NCI-H1694 (cell line): ENCODE data around the gene LRBA.
A peak's percentile ranks its signal among the peaks of the same experiment; 100 is the strongest.
"Not testable (repeated sequence)": the region's sequence is repeated elsewhere in the genome, so short reads cannot be mapped to it uniquely, and the experiment has no call there.

Experiments used
- DNase-seq: peaks from one replicate; lab custom pipeline; 2025; lab: John Stamatoyannopoulos, UW

Gene LRBA

DNA sequence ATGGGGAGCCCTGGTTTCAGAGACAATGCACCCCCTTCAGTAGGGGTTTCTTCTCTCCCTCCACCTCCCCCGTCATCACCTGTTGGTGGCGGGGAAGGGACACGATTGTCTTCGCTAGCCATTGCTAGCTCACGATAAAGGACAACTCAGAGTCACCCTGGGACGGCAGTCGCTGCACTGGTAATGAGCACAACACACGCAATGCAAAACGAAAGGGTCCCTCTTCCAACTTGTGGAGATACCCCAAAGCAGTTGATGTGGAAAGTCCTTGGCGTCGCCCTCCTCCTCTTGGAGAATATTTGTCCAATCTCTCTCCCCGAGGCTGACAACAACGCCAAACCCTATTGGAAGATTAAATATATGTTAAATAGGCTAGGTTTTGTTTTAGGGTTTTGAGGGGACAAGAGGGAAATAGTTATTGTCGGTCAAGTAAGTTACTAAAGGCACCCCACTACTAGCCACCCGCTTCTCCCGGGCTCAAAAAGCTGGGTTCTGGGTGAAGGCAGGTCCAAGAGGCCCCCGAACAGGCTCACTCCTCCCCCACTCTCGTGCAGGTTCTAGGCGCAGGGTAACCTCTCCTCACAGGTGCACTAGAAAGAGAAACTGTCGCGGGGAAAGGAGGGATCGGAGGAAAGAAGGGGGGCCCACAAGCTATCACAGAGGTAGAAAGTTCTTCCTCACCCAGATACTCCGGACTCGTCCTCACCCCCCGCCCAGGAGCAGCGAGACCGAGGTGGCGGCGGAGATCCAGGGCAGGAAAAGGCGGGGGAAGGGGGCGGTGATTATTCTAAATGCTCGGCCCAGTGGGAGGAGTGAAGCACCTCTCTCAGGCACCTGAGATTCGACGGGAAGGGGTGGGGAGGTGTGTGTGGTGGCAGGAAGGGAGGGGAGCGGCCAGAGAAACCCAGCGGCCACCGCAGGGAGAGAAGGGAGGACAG lies at the start of gene LRBA:
LRBA (minus strand) TSS at position 764 of the 938 bp plus-strand sequence; CDS start at position 122, 642 bp downstream.
- DNase-seq, result peak; percentile 62

DNA sequence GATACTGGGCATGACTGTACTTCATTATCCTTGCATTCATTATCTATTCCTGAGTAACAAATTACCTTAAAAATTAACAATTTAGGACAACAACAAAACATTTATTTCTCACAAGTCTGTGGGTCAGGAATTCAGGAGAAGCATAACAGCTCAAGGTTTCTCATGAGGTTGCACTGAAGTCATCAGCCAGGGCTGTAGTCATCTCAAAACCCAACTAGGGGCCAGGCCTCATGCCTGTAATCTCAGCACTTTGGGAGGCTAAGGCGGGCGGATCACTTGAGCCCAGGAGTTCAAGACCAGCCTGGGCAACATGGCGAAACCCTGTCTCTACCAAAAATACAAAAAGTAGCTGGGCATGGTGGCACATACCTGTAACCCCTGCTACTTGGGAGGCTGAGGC lies 48.1 kb upstream of the LRBA start:
- not testable (repeated sequence) for DNase-seq

DNA sequence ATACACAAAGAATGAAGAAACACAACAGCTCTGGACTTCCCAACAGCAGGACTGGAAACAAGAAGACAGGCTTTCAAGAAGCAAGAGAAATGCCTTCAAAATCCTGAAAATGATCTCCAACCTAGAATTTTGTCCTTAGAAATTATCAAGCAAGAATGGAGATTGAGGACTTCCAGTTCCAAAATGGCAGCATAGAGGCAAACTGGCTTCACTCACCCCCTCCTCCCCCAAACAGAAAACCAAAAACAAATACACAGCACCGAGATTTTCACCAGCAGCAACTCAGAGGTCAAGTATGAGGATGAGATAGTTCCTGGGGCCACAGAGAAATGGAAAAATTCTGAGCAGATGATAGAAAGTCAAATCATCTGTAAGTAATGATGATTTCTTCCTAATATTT lies 40.5 kb upstream of the LRBA start:
- no peak for DNase-seq

DNA sequence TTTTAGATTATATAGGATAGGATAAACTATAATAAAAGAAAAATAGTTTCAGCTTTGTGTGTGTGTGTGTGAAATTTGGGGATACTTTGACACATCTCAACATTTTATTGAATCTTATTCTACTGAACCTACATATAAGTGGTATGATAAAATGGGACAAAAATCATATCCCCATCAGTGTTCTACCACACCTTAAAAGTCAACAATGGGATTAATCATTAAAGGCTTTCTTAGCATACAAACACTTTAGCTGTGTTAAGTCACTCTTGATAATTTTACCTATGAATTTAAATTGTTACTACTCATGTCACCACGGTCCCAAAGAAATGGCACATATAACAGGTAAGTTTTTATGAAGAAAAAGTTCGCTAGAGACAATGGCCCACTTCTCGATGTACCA lies 37.7 kb upstream of the LRBA start:
- DNase-seq, result no peak

DNA sequence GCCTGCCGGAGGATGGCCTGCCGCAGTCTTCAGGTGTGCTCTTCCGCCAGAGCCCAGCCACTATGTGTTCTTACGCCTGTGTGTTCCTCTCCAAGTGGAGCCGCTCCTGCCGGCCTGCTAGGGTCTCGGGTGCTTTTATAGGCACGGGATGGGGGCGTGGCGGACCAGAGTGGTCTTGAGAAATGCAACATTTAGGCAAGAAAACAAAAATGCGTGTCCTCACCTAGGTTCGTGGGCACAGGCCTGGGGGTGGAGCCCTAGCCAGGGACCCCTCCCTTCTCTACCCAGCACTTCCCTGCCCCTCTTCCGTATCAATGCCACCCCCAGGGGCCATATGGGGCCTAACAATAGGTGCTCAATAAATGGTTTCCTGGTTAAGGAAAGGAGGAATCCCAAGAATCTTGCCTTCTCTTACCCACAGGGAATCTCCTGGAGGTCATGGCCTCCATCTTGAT lies 34.4 kb upstream of the LRBA start:
- DNase-seq, result no peak

DNA sequence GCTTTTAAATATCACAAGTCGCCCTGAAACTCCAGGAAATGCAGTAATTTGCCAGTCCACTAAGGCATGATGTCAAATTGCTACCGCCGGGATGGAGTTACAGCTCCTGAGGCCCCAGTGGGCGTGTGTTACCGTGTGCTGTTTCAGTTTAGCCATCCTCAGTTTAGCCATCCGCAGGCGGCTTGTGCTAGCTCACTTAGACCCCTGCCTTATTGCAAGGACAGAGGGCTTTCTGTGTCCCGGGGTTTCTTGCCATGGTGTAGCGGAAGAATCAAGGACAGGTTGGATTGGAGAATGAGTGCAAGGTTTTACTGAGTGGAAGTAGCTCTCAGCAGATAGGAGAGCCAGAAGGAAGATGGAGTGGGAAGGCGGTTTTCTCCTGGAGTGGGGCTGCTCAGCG lies 33.8 kb upstream of the LRBA start:
- no peak for DNase-seq

- DNase-seq, result no peak
These were observed 31.5 kb upstream of the LRBA start for GRCh38 chr4:151046609-151047008.

GRCh38 chr4:151045907-151046306 lies 30.8 kb upstream of the LRBA start:
- DNase-seq, result no peak

DNA sequence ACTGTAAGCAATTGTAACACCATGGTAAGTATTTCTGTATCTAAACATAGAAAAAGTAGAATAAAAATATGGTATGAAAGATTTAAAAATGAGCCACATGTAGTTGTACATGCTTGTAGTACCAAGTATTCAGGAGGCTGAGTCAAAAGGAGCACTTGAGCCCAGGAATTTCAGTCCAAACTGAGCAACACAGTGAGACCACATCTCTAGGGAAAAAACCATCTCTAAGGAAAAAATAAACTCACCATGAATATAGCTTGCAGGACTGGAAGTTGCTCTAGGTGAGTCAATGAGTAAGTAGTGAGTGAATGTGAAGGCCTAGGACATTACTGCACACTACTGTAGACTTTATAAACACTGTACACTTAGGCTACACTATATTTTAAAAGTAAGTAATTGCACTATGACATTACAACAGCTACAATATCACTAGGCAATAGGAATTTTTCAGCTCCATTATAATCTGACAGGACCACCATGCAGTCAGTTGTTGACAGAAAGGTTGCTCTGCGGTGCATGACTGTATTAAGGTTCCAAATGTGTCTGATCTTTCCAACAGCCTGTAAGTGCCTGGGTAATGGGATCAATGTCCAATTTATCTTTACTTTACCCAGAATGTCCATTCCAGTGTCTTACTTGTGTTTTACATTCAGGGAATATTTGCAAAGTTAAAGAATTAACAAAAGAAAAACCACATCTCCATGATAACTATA lies 28.9 kb upstream of the LRBA start:
- DNase-seq, result no peak

DNA sequence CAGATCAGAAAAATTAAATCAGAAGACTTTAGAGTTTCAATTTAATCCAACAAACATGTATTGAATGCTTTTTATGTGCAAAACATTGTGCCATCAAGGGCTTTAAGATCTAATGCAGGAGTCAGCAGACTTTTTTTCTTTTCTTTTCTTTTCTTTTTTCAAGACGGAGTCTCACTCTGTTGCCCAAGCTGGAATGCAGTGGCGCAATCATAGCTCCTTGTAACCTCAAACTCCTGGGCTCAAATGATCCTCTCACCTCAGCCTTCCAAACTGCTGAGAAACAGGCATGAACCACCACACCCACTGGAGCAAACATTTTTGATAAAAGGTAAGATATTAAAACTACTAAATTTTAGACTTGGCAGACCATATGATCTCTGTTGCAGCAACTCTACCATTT lies 24.6 kb upstream of the LRBA start:
- DNase-seq, result no peak

- DNase-seq, result no peak
These were observed 23.5 kb upstream of the LRBA start for GRCh38 chr4:151038452-151039157.

- no peak for DNase-seq
These were observed 20.8 kb upstream of the LRBA start for GRCh38 chr4:151035911-151036310.

DNA sequence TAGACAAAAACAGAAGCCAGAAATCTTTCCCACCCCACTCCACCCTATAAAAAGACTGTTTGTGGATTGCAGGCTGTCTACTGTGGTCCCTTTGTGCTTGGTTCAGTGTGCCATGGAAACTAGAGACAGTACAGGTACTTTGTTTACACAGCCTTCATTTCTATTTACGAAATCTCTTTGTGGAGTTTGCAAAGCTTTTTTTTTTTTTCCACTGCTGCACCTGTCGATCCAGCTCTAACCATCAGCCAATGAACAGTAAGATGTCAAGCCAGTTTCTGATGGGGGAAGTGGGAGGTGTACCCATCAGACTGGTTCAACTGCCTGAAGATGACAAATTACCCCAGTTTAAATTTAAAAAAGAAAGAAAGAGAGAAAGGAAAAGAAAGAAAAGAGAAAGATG lies 20.2 kb upstream of the LRBA start:
- DNase-seq, result no peak

- no peak for DNase-seq
These were observed 19.7 kb upstream of the LRBA start for GRCh38 chr4:151034829-151035228.

DNA sequence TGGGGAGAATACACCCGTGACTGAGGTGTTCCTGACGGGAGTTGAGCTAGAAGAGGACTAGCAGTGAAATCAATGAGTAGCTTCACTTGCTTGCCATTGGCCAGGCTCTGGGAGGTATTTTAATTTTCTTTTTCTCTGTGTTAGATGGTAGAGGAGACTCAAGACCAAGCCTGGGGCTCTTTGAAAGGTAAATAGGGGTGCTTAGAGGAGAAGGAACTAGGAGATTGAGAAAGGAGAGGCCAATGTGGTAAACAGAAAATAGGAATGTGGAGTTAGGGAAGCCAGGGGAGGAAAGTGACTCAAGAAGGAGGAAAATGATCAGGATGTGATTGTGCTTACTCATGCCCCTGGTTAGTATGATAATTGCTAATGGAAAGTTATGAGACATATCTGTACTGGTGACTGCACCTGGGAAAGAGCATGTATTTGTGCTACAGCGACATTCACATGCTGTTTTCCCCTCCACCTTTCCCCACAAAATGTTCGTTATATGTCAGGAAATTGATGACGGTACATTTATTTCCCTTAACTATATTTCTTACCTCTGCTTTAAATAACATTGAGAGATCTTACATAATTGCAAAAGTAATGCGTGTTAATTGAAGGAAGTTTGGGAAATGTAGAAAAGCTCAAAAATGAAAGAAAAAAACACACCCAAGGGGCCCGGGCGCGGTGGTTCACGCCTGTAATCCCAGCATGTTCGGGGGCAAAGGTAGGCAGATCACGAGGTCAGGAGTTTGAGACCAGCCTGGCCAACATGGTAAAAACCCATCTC lies 16.9 kb upstream of the LRBA start:
- no peak for DNase-seq

DNA sequence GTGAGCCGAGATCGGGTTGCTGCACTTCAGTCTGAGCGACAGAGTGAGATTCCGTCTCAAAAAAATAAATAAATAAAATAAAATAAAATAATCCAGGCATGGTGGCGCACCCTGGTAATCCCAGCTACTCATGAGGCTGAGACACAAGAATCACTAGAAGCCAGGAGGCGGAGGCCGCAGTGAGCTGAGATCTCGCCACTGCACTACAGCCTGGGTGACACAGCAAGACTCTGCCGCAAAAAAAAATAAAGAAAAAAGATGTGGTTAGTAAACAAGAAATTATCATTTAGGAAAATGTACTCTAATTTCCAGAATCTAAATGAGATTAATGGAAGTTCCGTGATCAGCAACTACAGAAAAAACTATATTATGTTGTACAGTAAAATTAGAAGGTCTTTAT lies 14.5 kb upstream of the LRBA start:
- DNase-seq, result no peak

DNA sequence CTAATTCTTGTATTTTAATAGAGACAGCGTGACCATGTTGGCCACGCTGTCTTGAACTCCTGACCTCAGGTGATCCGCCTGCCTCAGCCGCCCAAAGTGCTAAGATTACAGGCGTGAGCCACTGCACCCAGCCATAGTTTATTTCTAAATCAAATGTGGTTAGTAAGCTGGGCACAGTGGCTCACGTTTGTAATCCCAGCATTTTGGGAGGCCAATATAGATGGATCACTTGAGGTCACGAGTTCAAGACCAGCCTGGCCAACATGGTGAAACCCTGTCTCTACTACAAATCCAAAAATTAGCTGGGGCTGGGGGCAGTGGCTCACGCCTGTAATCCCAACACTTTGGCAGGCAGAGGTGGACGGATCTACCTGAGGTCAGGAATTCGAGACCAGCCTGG lies 13.9 kb upstream of the LRBA start:
- DNase-seq, result not testable (repeated sequence)

DNA sequence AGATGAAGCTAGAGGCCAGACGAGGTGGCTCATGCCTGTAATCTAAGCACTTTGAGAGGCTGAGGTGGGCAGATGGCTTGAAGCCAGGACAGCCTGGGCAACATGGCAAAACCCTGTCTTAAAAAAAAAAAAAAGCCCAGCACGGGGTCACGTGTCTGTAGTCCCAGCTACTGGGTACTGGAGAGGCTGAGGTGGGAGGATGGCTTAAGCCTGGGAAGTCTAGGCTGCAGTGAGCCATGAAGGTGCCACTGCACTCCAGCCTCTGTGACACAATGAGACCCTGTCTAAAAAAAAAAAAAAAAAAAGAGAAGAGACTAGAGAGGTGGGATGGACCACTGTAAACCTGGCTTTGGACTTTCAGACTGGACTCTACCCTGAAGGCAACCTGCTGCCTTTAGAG lies 10.7 kb upstream of the LRBA start:
- DNase-seq, result no peak

GRCh38 chr4:151022586-151022985 lies 7.5 kb upstream of the LRBA start:
- DNase-seq, result no peak

- DNase-seq, result no peak
These were observed 6.7 kb upstream of the LRBA start for GRCh38 chr4:151021637-151022334.
